Stimulated activated naive CD8-positive, alpha-beta T cell treated with anti-CD3 and anti-CD28 coated beads, Interleukin-15, Interleukin-2, amounts not matched to agents 100 ng/mL and 50 ng/mL, for 24 hours (primary cell): ENCODE data around the gene AREG.

ENCODE experiments used
- H3K27ac Mint-ChIP-seq: one replicate; pipeline ENCODE4 v1.8.0; 2021; ENCODE audit warnings: mild to moderate bottlenecking, mixed read lengths
- H3K27me3 Mint-ChIP-seq: one replicate; pipeline ENCODE4 v1.8.0; 2021; ENCODE audit warnings: mixed read lengths
- H3K36me3 Mint-ChIP-seq: one replicate; pipeline ENCODE4 v1.8.0; 2021; ENCODE audit warnings: low read depth, mixed read lengths
- H3K4me1 Mint-ChIP-seq: one replicate; pipeline ENCODE4 v1.8.0; 2021; ENCODE audit warnings: low read depth, mixed read lengths
- H3K4me3 Mint-ChIP-seq: one replicate; pipeline ENCODE4 v1.8.0; 2021; ENCODE audit warnings: mild to moderate bottlenecking, mixed read lengths
- H3K9me3 Mint-ChIP-seq: one replicate; pipeline ENCODE4 v1.8.0; 2021; ENCODE audit warnings: mixed read lengths

Gene AREG

GRCh38 chr4:74499986-74500781 lies 55.2 kb downstream of the AREG start:
- Mint-ChIP-seq H3K27me3 (peaks cover 31% of the 10 kb centered on the region), H3K36me3 (no peaks in the 10 kb centered on the region), H3K9me3 (no peaks in the 10 kb centered on the region), H3K27ac (no peak overlapping the region), H3K4me1 (no peaks in the 10 kb centered on the region), H3K4me3 (no peak overlapping the region)

GRCh38 chr4:74501579-74501978 lies 56.6 kb downstream of the AREG start:
- Mint-ChIP-seq H3K27ac (no peak overlapping the region), H3K9me3 (peaks cover 3% of the 10 kb centered on the region), H3K4me1 (no peaks in the 10 kb centered on the region), H3K27me3 (peaks cover 36% of the 10 kb centered on the region), H3K36me3 (no peaks in the 10 kb centered on the region), H3K4me3 (no peak overlapping the region)

GRCh38 chr4:74503580-74503979 lies 58.6 kb downstream of the AREG start:
- H3K36me3 Mint-ChIP-seq, result no peaks in the 10 kb centered on the region
- H3K4me1 Mint-ChIP-seq, result no peaks in the 10 kb centered on the region
- peaks cover 33% of the 10 kb centered on the region for H3K27me3 Mint-ChIP-seq
- H3K9me3 Mint-ChIP-seq, result peaks cover 4% of the 10 kb centered on the region
- no peak overlapping the region for H3K27ac Mint-ChIP-seq
- H3K4me3 Mint-ChIP-seq, result no peak overlapping the region

GRCh38 chr4:74504212-74504611 lies 59.3 kb downstream of the AREG start:
- Mint-ChIP-seq H3K36me3 (no peaks in the 10 kb centered on the region), H3K27ac (no peak overlapping the region), H3K4me1 (no peaks in the 10 kb centered on the region), H3K4me3 (no peak overlapping the region), H3K27me3 (peaks cover 27% of the 10 kb centered on the region), H3K9me3 (peaks cover 4% of the 10 kb centered on the region)
